GM21619 (cell line): ENCODE results near the gene SIPA1.
"Not testable (repeated sequence)": the region's sequence is repeated elsewhere in the genome, so short reads cannot be mapped to it uniquely, and the experiment has no call there.

Source experiments
- ATAC-seq: cut with Tn5 transposase; IDR thresholded peaks from one replicate; pipeline ENCODE4 v1.9.1; 2021; ENCODE audit not compliant: unreplicated experiment

Gene SIPA1

GRCh38 chr11:65658174-65659021 lies 20.5 kb downstream of the SIPA1 start:
- no peak for ATAC-seq

- no peak for ATAC-seq
These were observed 22.1 kb downstream of the SIPA1 start for GRCh38 chr11:65660038-65660437.

- not testable (repeated sequence) for ATAC-seq
These were observed 23.0 kb downstream of the SIPA1 start for GRCh38 chr11:65660908-65661307.

GRCh38 chr11:65661599-65662246 lies 23.8 kb downstream of the SIPA1 start:
- no peak for ATAC-seq

GRCh38 chr11:65662247-65662798 lies 24.4 kb downstream of the SIPA1 start:
- ATAC-seq = peak; percentile 8

- peak; percentile 69 for ATAC-seq
These were observed 25.1 kb downstream of the SIPA1 start, which contains the start of gene RELA for GRCh38 chr11:65662799-65663638. TSS of gene RELA (minus strand) at chr11:65662916. CDS start at chr11:65662832, 84 bp downstream.

- peak; percentile 21 for ATAC-seq
These were observed 25.8 kb downstream of the SIPA1 start for GRCh38 chr11:65663639-65664200.

- no peak for ATAC-seq
These were observed 34.4 kb downstream of the SIPA1 start for GRCh38 chr11:65672180-65672860.

GRCh38 chr11:65672982-65673381 lies 35.1 kb downstream of the SIPA1 start:
- no peak for ATAC-seq

- no peak for ATAC-seq
These were observed 42.4 kb downstream of the SIPA1 start for GRCh38 chr11:65680192-65680743.

- not testable (repeated sequence) for ATAC-seq
These were observed 45.6 kb downstream of the SIPA1 start for GRCh38 chr11:65683480-65683879.

GRCh38 chr11:65685981-65686380 lies 48.1 kb downstream of the SIPA1 start:
- no peak for ATAC-seq

- not testable (repeated sequence) for ATAC-seq
These were observed 53.9 kb downstream of the SIPA1 start for GRCh38 chr11:65691847-65692246.

- no peak for ATAC-seq
These were observed 54.5 kb downstream of the SIPA1 start for GRCh38 chr11:65692367-65692766.

- ATAC-seq = no peak
These were observed 57.7 kb downstream of the SIPA1 start for GRCh38 chr11:65695459-65696241.

- no peak for ATAC-seq
These were observed 59.1 kb downstream of the SIPA1 start for GRCh38 chr11:65696802-65697552.

- no peak for ATAC-seq
These were observed 60.3 kb downstream of the SIPA1 start for GRCh38 chr11:65698205-65698604.

- ATAC-seq = no peak
These were observed 61.4 kb downstream of the SIPA1 start for GRCh38 chr11:65699306-65699705.
